GM23338 (cell line): Measurements from ENCODE around the gene HTRA1. TPM values are rescaled to one million over a fixed set of nuclear protein-coding genes. Genes with fewer than 3 reads are reported as not detected.

ENCODE experiments used
- ATAC-seq: fragments of 200-7000 bp; cut with Tn5 transposase; 3 replicates; pipeline ENCODE4 v1.9.1; 2020
- DNase-seq: peaks from one replicate; pipeline ENCODE4 v3.0.0-alpha.2; 2015; ENCODE audit warnings: low spot score
- H2AFZ ChIP-seq: fragments of 200-600 bp; sonication (generic); 2 replicates; pipeline ENCODE4 v1.8.0; 2016; ENCODE audit warnings: antibody characterized with exemption, mild to moderate bottlenecking, moderate library complexity
- H3F3A ChIP-seq: fragments of 200-600 bp; sonication (generic); replicated peaks from 2 replicates; pipeline ENCODE4 v1.8.0; 2017; ENCODE audit warnings: antibody characterized with exemption, mixed run types, low read depth
- H3K27ac ChIP-seq: fragments of 200-600 bp; sonication (generic); 2 replicates; pipeline ENCODE4 v1.6.1; 2016; ENCODE audit warnings: low read depth
- H3K27me3 ChIP-seq: fragments of 200-600 bp; sonication (generic); 2 replicates; pipeline ENCODE4 v1.8.0; 2016; ENCODE audit warnings: mild to moderate bottlenecking, mixed run types, moderate library complexity; ENCODE audit not compliant: insufficient read depth
- H3K36me3 ChIP-seq: fragments of 200-600 bp; sonication (generic); 2 replicates; pipeline ENCODE4 v1.8.0; 2016; ENCODE audit warnings: mild to moderate bottlenecking; ENCODE audit not compliant: insufficient read depth
- H3K4me1 ChIP-seq: fragments of 200-600 bp; sonication (generic); 2 replicates; pipeline ENCODE4 v1.8.0; 2016; ENCODE audit warnings: mild to moderate bottlenecking, moderate library complexity; ENCODE audit not compliant: insufficient read depth
- H3K4me2 ChIP-seq: fragments of 200-600 bp; sonication (generic); 2 replicates; pipeline ENCODE4 v1.7.1; 2017; ENCODE audit warnings: mixed run types
- H3K4me3 ChIP-seq: fragments of 200-600 bp; sonication (generic); 2 replicates; pipeline ENCODE4 v1.6.1; 2016; ENCODE audit warnings: mixed run types
- H3K79me2 ChIP-seq: fragments of 200-600 bp; sonication (generic); replicated peaks from 2 replicates; pipeline ENCODE4 v1.8.0; 2017; ENCODE audit warnings: mild to moderate bottlenecking; ENCODE audit not compliant: insufficient read depth
- H3K9me2 ChIP-seq: fragments of 200-600 bp; sonication (generic); 2 replicates; pipeline ENCODE4 v1.8.0; 2017; ENCODE audit not compliant: insufficient read depth
- H4K20me1 ChIP-seq: fragments of 200-600 bp; sonication (generic); replicated peaks from 2 replicates; pipeline ENCODE4 v1.8.0; 2017; ENCODE audit warnings: mild to moderate bottlenecking; ENCODE audit not compliant: insufficient read depth
- H3K27ac Mint-ChIP-seq: 2 replicates; pipeline ENCODE4 v1.8.0; 2020; ENCODE audit warnings: inconsistent platforms, mild to moderate bottlenecking, moderate library complexity, mixed read lengths
- H3K27me3 Mint-ChIP-seq: 3 replicates; pipeline ENCODE4 v1.8.0; 2022; ENCODE audit warnings: low read depth, mild to moderate bottlenecking, moderate library complexity, mixed read lengths, inconsistent platforms; ENCODE audit not compliant: insufficient read depth, poor library complexity
- H3K36me3 Mint-ChIP-seq: 3 replicates; pipeline ENCODE4 v1.8.0; 2021; ENCODE audit warnings: low read depth, mild to moderate bottlenecking, inconsistent platforms, moderate library complexity, mixed read lengths
- H3K4me1 Mint-ChIP-seq: 3 replicates; pipeline ENCODE4 v1.8.0; 2020; ENCODE audit warnings: mild to moderate bottlenecking, inconsistent platforms, mixed read lengths
- H3K4me3 Mint-ChIP-seq: 3 replicates; pipeline ENCODE4 v1.8.0; 2021; ENCODE audit warnings: moderate library complexity, mild to moderate bottlenecking, inconsistent platforms, mixed read lengths
- H3K9me3 Mint-ChIP-seq: 3 replicates; pipeline ENCODE4 v1.8.0; 2020; ENCODE audit warnings: moderate library complexity, mild to moderate bottlenecking, inconsistent platforms, mixed read lengths
- CREB1 ChIP-seq: fragments of 250-450 bp; sonication (Bioruptor Pico); IDR thresholded peaks from 2 replicates; pipeline ENCODE4 v1.5.0; 2020; ENCODE audit warnings: low read depth, mild to moderate bottlenecking, moderate library complexity
- EZH2 ChIP-seq: fragments of 200-600 bp; sonication (generic); IDR thresholded peaks from one replicate; pipeline ENCODE4 v1.8.0; 2017; ENCODE audit warnings: antibody characterized with exemption, mild to moderate bottlenecking, low read depth; ENCODE audit not compliant: unreplicated experiment
- EZH2phosphoT487 ChIP-seq: fragments of 200-600 bp; sonication (generic); IDR thresholded peaks from one replicate; pipeline ENCODE4 v1.8.1; 2018; ENCODE audit warnings: antibody characterized with exemption; ENCODE audit not compliant: unreplicated experiment
- JUNB ChIP-seq: IDR thresholded peaks from one replicate; pipeline ENCODE4 v1.6.1; 2016; ENCODE audit warnings: antibody characterized with exemption; ENCODE audit not compliant: unreplicated experiment
- NANOG ChIP-seq: IDR thresholded peaks from 2 replicates; pipeline ENCODE4 v1.6.1; 2016; ENCODE audit warnings: antibody characterized with exemption, borderline replicate concordance
- POLR2AphosphoS5 ChIP-seq: IDR thresholded peaks from 2 replicates; pipeline ENCODE4 v1.6.1; 2016; ENCODE audit warnings: antibody characterized with exemption, low read depth
- STAT1 ChIP-seq: IDR thresholded peaks from one replicate; pipeline ENCODE4 v1.6.1; 2016; ENCODE audit warnings: antibody characterized with exemption; ENCODE audit not compliant: unreplicated experiment
- ZNF114 ChIP-seq: fragments of 250-450 bp; sonication (Bioruptor Pico); IDR thresholded peaks from 2 replicates; pipeline ENCODE4 v1.5.0; 2020; ENCODE audit warnings: mild to moderate bottlenecking, moderate library complexity
- ZNF331 ChIP-seq: fragments of 250-450 bp; sonication (Bioruptor Pico); IDR thresholded peaks from 2 replicates; pipeline ENCODE4 v1.5.0; 2020; ENCODE audit warnings: low read depth, mild to moderate bottlenecking, moderate library complexity
- polyA plus RNA-seq: library from polyadenylated mRNA; unstranded; fragments of >200 nt; fragmentation: Nextera tagmentation; extraction: Ambion mirVana; gene quantifications from 2 replicates; pipeline ENCODE4 v1.2.1, GENCODE V29; 2016
- total RNA-seq: library from RNA; depleted of rRNA; stranded (reverse); fragments of >200 nt; shearing (Covaris generic); gene quantifications from 2 replicates; pipeline ENCODE4 v1.2.3, GENCODE V29; 2014
- TF ChIP-seq, protein P1 (sequence below), 2 experiments: fragments of 200-600 bp in 1 of 2; sonication (generic) in 1 of 2; conservative IDR thresholded peaks; 2 replicates each; pipeline versions ENCODE4 v1.5.1 to v1.6.1; 2016 to 2017; ENCODE audit warnings: antibody characterized with exemption in 2 of 2, low read depth in 2 of 2, mild to moderate bottlenecking in 2 of 2, moderate library complexity in 1 of 2
- TF ChIP-seq, protein P2 (sequence below): fragments of 250-450 bp; sonication (Bioruptor Pico); IDR thresholded peaks from 2 replicates; pipeline ENCODE4 v1.5.0; 2020; ENCODE audit warnings: mild to moderate bottlenecking, moderate library complexity
- TF ChIP-seq, protein P3 (sequence below): IDR thresholded peaks from one replicate; pipeline ENCODE4 v1.6.1; 2018; ENCODE audit warnings: antibody characterized with exemption; ENCODE audit not compliant: unreplicated experiment
- TF ChIP-seq, protein P4 (sequence below): IDR thresholded peaks from 2 replicates; pipeline ENCODE4 v1.6.1; 2016; ENCODE audit warnings: antibody characterized with exemption

The HTRA1 gene
- total and polyA plus RNA-seq, 2 experiments from 2014 or later: 8.1 to 16.1 TPM

DNA sequence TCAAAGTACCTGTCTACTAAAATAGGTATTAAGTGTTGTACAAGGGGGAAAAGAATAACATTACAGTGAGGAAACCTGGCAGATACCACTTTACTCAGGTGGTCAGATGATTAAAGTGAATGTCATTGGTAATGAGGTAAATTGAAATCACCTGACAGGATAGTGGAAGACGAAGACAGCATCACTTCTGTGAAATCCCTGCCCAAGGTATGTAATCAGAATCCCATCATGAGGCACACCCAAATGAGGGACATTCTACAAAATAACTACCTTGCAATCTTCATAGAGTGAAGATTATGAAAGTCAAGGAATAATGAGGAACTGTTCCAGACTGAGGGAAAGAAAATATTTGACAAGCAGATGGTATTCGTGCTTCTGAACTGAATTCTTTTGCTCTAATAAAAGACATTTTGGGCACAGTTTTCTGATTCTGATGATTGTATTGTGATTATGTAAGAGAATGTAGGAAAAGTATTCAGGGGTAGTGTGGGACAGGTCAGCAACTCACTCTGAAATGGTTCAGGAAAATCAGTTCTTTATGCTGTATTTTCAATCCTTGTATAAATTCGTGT, 40.2 kb upstream of the HTRA1 start:
- Mint-ChIP-seq H3K36me3 (peaks cover 6% of the 10 kb centered on the region; the same call in 2 of the 3 replicates), H3K4me1 (peaks cover 10% of the 10 kb centered on the region; the same call in 2 of the 3 replicates), H3K4me3 (no peak overlapping the region), H3K9me3 (no peaks in the 10 kb centered on the region), H3K27ac (no peak overlapping the region), H3K27me3 (peaks cover 2% of the 10 kb centered on the region)
- no peaks in the 10 kb centered on the region for H3K27me3 ChIP-seq
- H3K36me3 ChIP-seq: no peaks in the 10 kb centered on the region
- no peak overlapping the region for H3K27ac ChIP-seq
- ATAC-seq: no peak
- H2AFZ ChIP-seq: no peak overlapping the region
- peaks cover 12% of the 10 kb centered on the region for H3K4me1 ChIP-seq
- no peaks in the 10 kb centered on the region for H3F3A ChIP-seq
- H3K79me2 ChIP-seq: no peaks in the 10 kb centered on the region
- H3K9me2 ChIP-seq: no peaks in the 10 kb centered on the region
- no peak for DNase-seq
- no peak overlapping the region for H3K4me2 ChIP-seq
- H4K20me1 ChIP-seq: 0 out of 2 replicates have a peak, but pooled peaks cover 5% of the 10 kb centered on the region
- H3K4me3 ChIP-seq: no peak overlapping the region
- no peak for TF ChIP-seq EZH2
- TF ChIP-seq EZH2phosphoT487: no peak
- TF ChIP-seq CREB1 (CRISPR knock-in tag): no peak
- TF ChIP-seq, protein P1, sequence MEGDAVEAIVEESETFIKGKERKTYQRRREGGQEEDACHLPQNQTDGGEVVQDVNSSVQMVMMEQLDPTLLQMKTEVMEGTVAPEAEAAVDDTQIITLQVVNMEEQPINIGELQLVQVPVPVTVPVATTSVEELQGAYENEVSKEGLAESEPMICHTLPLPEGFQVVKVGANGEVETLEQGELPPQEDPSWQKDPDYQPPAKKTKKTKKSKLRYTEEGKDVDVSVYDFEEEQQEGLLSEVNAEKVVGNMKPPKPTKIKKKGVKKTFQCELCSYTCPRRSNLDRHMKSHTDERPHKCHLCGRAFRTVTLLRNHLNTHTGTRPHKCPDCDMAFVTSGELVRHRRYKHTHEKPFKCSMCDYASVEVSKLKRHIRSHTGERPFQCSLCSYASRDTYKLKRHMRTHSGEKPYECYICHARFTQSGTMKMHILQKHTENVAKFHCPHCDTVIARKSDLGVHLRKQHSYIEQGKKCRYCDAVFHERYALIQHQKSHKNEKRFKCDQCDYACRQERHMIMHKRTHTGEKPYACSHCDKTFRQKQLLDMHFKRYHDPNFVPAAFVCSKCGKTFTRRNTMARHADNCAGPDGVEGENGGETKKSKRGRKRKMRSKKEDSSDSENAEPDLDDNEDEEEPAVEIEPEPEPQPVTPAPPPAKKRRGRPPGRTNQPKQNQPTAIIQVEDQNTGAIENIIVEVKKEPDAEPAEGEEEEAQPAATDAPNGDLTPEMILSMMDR (conservative IDR thresholded peaks at IDR 0.05; ENCODE audit: low read depth in 2 of 2): no peak
- TF ChIP-seq, protein P2, sequence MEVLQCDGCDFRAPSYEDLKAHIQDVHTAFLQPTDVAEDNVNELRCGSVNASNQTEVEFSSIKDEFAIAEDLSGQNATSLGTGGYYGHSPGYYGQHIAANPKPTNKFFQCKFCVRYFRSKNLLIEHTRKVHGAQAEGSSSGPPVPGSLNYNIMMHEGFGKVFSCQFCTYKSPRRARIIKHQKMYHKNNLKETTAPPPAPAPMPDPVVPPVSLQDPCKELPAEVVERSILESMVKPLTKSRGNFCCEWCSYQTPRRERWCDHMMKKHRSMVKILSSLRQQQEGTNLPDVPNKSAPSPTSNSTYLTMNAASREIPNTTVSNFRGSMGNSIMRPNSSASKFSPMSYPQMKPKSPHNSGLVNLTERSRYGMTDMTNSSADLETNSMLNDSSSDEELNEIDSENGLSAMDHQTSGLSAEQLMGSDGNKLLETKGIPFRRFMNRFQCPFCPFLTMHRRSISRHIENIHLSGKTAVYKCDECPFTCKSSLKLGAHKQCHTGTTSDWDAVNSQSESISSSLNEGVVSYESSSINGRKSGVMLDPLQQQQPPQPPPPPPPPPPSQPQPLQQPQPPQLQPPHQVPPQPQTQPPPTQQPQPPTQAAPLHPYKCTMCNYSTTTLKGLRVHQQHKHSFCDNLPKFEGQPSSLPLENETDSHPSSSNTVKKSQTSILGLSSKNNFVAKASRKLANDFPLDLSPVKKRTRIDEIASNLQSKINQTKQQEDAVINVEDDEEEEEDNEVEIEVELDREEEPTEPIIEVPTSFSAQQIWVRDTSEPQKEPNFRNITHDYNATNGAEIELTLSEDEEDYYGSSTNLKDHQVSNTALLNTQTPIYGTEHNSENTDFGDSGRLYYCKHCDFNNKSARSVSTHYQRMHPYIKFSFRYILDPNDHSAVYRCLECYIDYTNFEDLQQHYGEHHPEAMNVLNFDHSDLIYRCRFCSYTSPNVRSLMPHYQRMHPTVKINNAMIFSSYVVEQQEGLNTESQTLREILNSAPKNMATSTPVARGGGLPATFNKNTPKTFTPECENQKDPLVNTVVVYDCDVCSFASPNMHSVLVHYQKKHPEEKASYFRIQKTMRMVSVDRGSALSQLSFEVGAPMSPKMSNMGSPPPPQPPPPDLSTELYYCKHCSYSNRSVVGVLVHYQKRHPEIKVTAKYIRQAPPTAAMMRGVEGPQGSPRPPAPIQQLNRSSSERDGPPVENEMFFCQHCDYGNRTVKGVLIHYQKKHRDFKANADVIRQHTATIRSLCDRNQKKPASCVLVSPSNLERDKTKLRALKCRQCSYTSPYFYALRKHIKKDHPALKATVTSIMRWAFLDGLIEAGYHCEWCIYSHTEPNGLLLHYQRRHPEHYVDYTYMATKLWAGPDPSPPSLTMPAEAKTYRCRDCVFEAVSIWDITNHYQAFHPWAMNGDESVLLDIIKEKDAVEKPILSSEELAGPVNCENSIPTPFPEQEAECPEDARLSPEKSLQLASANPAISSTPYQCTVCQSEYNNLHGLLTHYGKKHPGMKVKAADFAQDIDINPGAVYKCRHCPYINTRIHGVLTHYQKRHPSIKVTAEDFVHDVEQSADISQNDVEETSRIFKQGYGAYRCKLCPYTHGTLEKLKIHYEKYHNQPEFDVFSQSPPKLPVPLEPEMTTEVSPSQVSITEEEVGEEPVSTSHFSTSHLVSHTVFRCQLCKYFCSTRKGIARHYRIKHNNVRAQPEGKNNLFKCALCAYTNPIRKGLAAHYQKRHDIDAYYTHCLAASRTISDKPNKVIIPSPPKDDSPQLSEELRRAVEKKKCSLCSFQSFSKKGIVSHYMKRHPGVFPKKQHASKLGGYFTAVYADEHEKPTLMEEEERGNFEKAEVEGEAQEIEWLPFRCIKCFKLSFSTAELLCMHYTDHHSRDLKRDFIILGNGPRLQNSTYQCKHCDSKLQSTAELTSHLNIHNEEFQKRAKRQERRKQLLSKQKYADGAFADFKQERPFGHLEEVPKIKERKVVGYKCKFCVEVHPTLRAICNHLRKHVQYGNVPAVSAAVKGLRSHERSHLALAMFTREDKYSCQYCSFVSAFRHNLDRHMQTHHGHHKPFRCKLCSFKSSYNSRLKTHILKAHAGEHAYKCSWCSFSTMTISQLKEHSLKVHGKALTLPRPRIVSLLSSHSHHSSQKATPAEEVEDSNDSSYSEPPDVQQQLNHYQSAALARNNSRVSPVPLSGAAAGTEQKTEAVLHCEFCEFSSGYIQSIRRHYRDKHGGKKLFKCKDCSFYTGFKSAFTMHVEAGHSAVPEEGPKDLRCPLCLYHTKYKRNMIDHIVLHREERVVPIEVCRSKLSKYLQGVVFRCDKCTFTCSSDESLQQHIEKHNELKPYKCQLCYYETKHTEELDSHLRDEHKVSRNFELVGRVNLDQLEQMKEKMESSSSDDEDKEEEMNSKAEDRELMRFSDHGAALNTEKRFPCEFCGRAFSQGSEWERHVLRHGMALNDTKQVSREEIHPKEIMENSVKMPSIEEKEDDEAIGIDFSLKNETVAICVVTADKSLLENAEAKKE (CRISPR knock-in tag): no peak
- no peak for TF ChIP-seq STAT1
- TF ChIP-seq JUNB: no peak
- TF ChIP-seq ZNF331 (CRISPR knock-in tag): no peak
- TF ChIP-seq, protein P3, sequence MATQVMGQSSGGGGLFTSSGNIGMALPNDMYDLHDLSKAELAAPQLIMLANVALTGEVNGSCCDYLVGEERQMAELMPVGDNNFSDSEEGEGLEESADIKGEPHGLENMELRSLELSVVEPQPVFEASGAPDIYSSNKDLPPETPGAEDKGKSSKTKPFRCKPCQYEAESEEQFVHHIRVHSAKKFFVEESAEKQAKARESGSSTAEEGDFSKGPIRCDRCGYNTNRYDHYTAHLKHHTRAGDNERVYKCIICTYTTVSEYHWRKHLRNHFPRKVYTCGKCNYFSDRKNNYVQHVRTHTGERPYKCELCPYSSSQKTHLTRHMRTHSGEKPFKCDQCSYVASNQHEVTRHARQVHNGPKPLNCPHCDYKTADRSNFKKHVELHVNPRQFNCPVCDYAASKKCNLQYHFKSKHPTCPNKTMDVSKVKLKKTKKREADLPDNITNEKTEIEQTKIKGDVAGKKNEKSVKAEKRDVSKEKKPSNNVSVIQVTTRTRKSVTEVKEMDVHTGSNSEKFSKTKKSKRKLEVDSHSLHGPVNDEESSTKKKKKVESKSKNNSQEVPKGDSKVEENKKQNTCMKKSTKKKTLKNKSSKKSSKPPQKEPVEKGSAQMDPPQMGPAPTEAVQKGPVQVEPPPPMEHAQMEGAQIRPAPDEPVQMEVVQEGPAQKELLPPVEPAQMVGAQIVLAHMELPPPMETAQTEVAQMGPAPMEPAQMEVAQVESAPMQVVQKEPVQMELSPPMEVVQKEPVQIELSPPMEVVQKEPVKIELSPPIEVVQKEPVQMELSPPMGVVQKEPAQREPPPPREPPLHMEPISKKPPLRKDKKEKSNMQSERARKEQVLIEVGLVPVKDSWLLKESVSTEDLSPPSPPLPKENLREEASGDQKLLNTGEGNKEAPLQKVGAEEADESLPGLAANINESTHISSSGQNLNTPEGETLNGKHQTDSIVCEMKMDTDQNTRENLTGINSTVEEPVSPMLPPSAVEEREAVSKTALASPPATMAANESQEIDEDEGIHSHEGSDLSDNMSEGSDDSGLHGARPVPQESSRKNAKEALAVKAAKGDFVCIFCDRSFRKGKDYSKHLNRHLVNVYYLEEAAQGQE: no peak
- no peak for TF ChIP-seq NANOG
- TF ChIP-seq ZNF114 (CRISPR knock-in tag): no peak
- TF ChIP-seq POLR2AphosphoS5: no peak
- TF ChIP-seq, protein P4, sequence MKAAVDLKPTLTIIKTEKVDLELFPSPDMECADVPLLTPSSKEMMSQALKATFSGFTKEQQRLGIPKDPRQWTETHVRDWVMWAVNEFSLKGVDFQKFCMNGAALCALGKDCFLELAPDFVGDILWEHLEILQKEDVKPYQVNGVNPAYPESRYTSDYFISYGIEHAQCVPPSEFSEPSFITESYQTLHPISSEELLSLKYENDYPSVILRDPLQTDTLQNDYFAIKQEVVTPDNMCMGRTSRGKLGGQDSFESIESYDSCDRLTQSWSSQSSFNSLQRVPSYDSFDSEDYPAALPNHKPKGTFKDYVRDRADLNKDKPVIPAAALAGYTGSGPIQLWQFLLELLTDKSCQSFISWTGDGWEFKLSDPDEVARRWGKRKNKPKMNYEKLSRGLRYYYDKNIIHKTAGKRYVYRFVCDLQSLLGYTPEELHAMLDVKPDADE: no peak
